Activated CD4-positive, alpha-beta T cell treated with anti-CD3 and anti-CD28 coated beads, Interleukin-2, amount 10 ng/mL, durations not matched to agents 7 days and 5 days (primary cell): ENCODE data around the gene TPCN1. TPM values are rescaled to one million over a fixed set of nuclear protein-coding genes. Genes with fewer than 3 reads are reported as not detected.

Experiments
- CTCF ChIA-PET: fragments of 350-600 bp; sonication (Branson Sonifier 250); formaldehyde crosslinking; loops from one replicate; lab custom pipeline; 2021; ENCODE audit warnings: antibody characterized with exemption; lab: Charles Lee
- POLR2A ChIA-PET: fragments of 350-600 bp; sonication (Branson Sonifier 250); formaldehyde crosslinking; loops from one replicate; lab custom pipeline; 2021; ENCODE audit warnings: antibody characterized with exemption; lab: Charles Lee
- DNase-seq: peaks from one replicate; pipeline ENCODE4 v3.0.0-alpha.2; 2020
- H3K27ac Mint-ChIP-seq: one replicate; pipeline ENCODE4 v1.8.0; 2021; ENCODE audit warnings: mild to moderate bottlenecking, moderate library complexity, mixed read lengths
- H3K27me3 Mint-ChIP-seq: one replicate; pipeline ENCODE4 v1.8.0; 2021; ENCODE audit warnings: mixed read lengths
- H3K36me3 Mint-ChIP-seq: one replicate; pipeline ENCODE4 v1.8.0; 2021; ENCODE audit warnings: low read depth, mixed read lengths
- H3K4me1 Mint-ChIP-seq: one replicate; pipeline ENCODE4 v1.8.0; 2021; ENCODE audit warnings: mixed read lengths
- H3K4me3 Mint-ChIP-seq: one replicate; pipeline ENCODE4 v1.8.0; 2021; ENCODE audit warnings: mild to moderate bottlenecking, moderate library complexity, mixed read lengths
- H3K9me3 Mint-ChIP-seq: one replicate; pipeline ENCODE4 v1.8.0; 2021; ENCODE audit warnings: mixed read lengths
- microRNA-seq: library from miRNA; unstranded; fragments of <30 nt; microRNA quantifications from one replicate; pipeline ENCODE4 v1.2.0, GENCODE V29; 2021; ENCODE audit warnings: borderline microRNAs expressed, borderline replicate concordance
- total RNA-seq, 2 experiments: library from RNA; stranded (reverse); gene quantifications; one replicate each; pipeline ENCODE4 v1.2.3, GENCODE V29; 2021

TPCN1 gene
- total RNA-seq, 2 experiments from 2014 or later, result 18.6 to 20.9 TPM

DNA sequence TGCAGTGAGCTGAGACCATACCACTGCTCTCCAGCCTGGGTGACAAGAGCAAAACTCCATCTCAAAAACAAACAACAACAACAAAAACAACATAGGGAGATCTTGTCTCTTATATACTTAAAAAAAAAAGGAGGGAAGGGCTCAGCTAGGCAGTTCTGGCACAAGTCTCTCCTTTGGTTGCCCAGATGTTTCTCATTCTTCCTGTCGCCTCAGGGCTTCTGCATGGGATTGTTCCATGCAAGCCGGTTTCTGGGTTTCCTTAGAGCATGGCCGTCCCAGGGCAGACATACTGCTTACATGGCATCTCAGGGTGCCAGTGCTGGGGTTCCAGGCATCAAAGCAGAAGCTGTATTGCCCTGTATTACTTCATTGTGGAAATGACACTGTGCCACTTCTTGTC lies 118.8 kb downstream of the TPCN1 start:
- H3K9me3 Mint-ChIP-seq, result no peaks in the 10 kb centered on the region
- no peak overlapping the region for H3K27ac Mint-ChIP-seq
- no peaks in the 10 kb centered on the region for H3K27me3 Mint-ChIP-seq
- ChIA-PET POLR2A (no interaction called here), CTCF (no interaction called here)
- no peak overlapping the region for H3K4me3 Mint-ChIP-seq
- DNase-seq, result no peak
- H3K36me3 Mint-ChIP-seq, result no peaks in the 10 kb centered on the region
- peaks cover 2% of the 10 kb centered on the region for H3K4me1 Mint-ChIP-seq

DNA sequence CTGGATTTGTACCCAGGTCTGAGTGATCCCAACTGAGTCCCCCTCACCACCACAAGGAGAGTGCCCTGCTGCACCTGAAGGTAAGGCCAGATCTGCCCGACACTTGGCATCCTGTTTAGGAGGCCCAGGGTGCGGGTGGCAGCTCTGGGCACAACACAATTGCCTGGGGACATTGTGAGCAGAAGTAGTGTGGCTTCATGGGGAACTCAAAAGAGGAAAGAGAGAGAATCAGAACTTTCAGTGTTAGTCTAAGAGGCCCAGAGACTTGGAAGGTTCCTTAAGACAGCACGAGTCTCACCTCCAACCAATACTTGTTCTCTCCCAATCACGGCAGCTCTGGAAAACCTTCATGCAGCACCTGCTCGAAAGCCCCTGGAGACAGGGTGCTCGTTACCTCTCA lies 120.3 kb downstream of the TPCN1 start:
- no peak overlapping the region for H3K27ac Mint-ChIP-seq

DNA sequence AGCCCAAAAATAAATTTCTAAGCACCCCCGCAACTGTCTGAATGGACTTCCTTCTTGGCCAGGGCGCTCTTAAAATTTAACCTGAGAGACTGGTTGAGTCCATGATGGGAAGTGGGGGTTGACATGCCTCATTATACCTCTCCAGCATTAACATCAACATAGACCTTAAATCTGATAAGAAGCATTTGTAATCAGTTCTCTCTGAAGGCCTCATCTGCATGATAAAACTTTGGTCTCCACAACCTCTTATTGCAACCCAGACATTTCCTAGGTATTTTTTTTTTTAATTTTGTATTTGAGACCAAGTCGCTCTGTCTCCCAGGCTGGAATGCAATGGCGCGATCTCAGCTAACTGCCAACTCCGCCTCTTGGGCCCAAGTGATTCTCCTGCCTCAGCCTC lies 124.1 kb downstream of the TPCN1 start:
- Mint-ChIP-seq H3K27me3 (peaks cover 3% of the 10 kb centered on the region), H3K9me3 (no peaks in the 10 kb centered on the region), H3K4me1 (no peaks in the 10 kb centered on the region), H3K4me3 (no peak overlapping the region), H3K27ac (no peak overlapping the region), H3K36me3 (no peaks in the 10 kb centered on the region)
- DNase-seq, result no peak
- POLR2A ChIA-PET, result interaction anchor here (0.6 kb wide), 1 partner anchor 121 kb away, joined by 6 read pairs; no protein-coding TSS in a partner anchor
- CTCF ChIA-PET, result interaction anchor here (0.6 kb wide), 1 partner anchor 620 kb away, joined by 3 read pairs; no protein-coding TSS in a partner anchor

More for the DNA sequence above, 120.3 kb downstream of the TPCN1 start:
- no peaks in the 10 kb centered on the region for H3K4me1 Mint-ChIP-seq
- H3K36me3 Mint-ChIP-seq, result no peaks in the 10 kb centered on the region
- ChIA-PET CTCF (interaction anchor here (1.3 kb wide), 1 partner anchor 15 kb away, joined by 3 read pairs; no protein-coding TSS in a partner anchor), POLR2A (no interaction called here)
- H3K27me3 Mint-ChIP-seq, result no peaks in the 10 kb centered on the region
- H3K9me3 Mint-ChIP-seq, result no peaks in the 10 kb centered on the region
- no peak overlapping the region for H3K4me3 Mint-ChIP-seq
- DNase-seq, result no peak

DNA sequence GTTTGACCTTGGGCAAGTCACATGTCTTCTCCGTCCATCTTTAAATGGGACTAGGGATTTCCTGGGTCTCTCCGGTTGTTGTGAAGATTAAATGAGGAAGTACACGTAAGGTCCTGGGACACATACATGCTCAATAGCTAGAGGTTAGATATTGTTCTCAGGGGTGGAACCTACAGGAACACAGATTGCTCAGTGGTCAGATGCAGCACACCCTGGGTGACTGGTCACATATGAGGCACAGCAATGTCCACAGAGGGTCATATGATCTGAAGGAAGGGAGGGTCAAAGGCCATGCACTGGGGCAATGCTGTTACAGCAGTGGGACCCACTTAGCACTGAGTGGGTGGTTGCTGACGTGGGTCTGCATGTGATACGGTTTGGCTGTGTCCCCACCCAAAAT lies 125.1 kb downstream of the TPCN1 start:
- H3K4me1 Mint-ChIP-seq, result no peaks in the 10 kb centered on the region
- no peak overlapping the region for H3K27ac Mint-ChIP-seq
- H3K9me3 Mint-ChIP-seq, result no peaks in the 10 kb centered on the region
- H3K36me3 Mint-ChIP-seq, result no peaks in the 10 kb centered on the region
- ChIA-PET POLR2A (no interaction called here), CTCF (no interaction called here)
- no peak overlapping the region for H3K4me3 Mint-ChIP-seq
- H3K27me3 Mint-ChIP-seq, result peaks cover 3% of the 10 kb centered on the region
- no peak for DNase-seq

DNA sequence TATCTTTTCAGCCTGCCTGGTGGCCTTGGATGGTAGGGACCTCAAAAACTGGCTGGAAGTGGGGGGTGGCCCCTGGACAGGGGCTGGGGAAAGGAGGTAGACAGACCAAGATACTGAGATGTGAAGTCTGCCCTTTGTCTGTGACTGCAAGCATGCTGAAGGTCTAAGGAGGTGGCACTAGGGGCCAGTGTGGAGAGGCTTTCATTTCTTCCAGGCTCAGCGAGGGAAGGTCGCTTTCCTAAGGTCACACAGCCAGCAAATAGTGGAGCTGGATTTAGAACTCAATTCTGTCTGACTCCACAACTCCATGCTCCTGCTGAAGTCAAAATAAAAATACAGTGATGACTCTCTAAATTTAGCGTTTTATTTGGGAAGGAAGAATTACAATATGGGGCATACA lies 125.8 kb downstream of the TPCN1 start:
- Mint-ChIP-seq H3K9me3 (no peaks in the 10 kb centered on the region), H3K36me3 (no peaks in the 10 kb centered on the region), H3K4me3 (no peak overlapping the region), H3K4me1 (no peaks in the 10 kb centered on the region), H3K27ac (no peak overlapping the region), H3K27me3 (peaks cover 3% of the 10 kb centered on the region)
- DNase-seq, result no peak
- ChIA-PET CTCF (interaction anchor here (0.9 kb wide), 1 partner anchor 31 kb away, joined by 4 read pairs; no protein-coding TSS in a partner anchor), POLR2A (no interaction called here)

DNA sequence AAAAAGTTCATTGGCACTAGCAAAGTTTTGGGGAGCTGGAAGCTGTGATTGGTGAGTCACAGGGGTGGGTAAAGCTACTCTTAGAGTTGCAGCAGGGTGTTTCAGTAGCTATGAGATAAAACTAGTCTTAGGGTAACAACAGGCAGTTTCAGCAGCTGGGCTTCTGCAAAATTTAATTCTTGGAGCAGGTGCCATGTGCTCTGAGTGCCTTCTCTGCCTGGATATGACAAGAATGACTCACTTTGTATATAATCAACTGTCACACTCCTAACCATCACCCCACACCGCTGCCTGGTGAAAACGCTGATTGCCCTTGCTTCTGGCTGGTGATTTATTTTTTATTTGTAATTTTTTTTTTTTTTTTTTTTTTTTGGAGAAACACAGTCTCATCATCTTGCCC lies 126.6 kb downstream of the TPCN1 start:
- CTCF ChIA-PET, result interaction anchor here (0.6 to 0.9 kb wide), 2 partner anchors 32 to 87 kb away, joined by 4 read pairs; no protein-coding TSS in a partner anchor
- POLR2A ChIA-PET, result no interaction called here
- H3K4me1 Mint-ChIP-seq, result no peaks in the 10 kb centered on the region
- peaks cover 5% of the 10 kb centered on the region for H3K27me3 Mint-ChIP-seq
- no peak overlapping the region for H3K27ac Mint-ChIP-seq
- no peak overlapping the region for H3K4me3 Mint-ChIP-seq
- no peak for DNase-seq
- no peaks in the 10 kb centered on the region for H3K9me3 Mint-ChIP-seq
- no peaks in the 10 kb centered on the region for H3K36me3 Mint-ChIP-seq

Small RNAs within 50 kb of the gene (microRNA-seq; reads per million reads assigned to microRNA genes)
- gene MIR6762, result not detected

Other genes starting within 250 kb of the TPCN1 start
- gene OAS2, start 242.9 kb upstream of the TPCN1 start, total RNA-seq, result 100 to 1,000 TPM; 294 to 420 TPM
- gene DTX1, start 164.7 kb upstream of the TPCN1 start, total RNA-seq, result under 1 TPM; 0.15 to 0.25 TPM
- gene RASAL1, start 85.7 kb upstream of the TPCN1 start, total RNA-seq, result under 1 TPM; 0.20 to 0.40 TPM
- under 1 TPM; 0.37 to 0.42 TPM for gene CFAP73, start 71.7 kb upstream of the TPCN1 start, total RNA-seq
- 10 to 100 TPM; 65.6 to 72.0 TPM for gene DDX54, start 36.0 kb upstream of the TPCN1 start, total RNA-seq
- 10 to 100 TPM; 17.0 to 18.0 TPM for gene RITA1, start 35.7 kb upstream of the TPCN1 start, total RNA-seq
- 10 to 100 TPM; 27.7 to 33.2 TPM for gene SLC8B1, start 113.6 kb downstream of the TPCN1 start, total RNA-seq
- gene PLBD2, start 137.1 kb downstream of the TPCN1 start, total RNA-seq, result 10 to 100 TPM; 12.7 to 15.3 TPM
- not detected for gene SDS, start 182.4 kb downstream of the TPCN1 start, total RNA-seq
- gene SDSL, start 200.9 kb downstream of the TPCN1 start, total RNA-seq, result 1 to 10 TPM; 3.6 to 4.5 TPM